GM12878 (cell line): ENCODE results near the gene GOSR2. TPM values are rescaled to one million over a fixed set of nuclear protein-coding genes. Genes with fewer than 3 reads are reported as not detected.

Experiments
- ATAC-seq: fragments of 200-7000 bp; cut with Tn5 transposase; 3 replicates; pipeline ENCODE4 v1.9.1; 2020; ENCODE audit warnings: mild to moderate bottlenecking, moderate library complexity
- BruUV-seq: library from RNA; stranded (reverse); fragments of 400-500 nt; replicated peaks from 2 replicates; lab custom pipeline; 2021; lab: Mats Ljungman, UMichigan
- CTCF ChIA-PET: fragments of 300-600 bp; sonication (Branson Sonifier 250); formaldehyde crosslinking; extraction: SDS; loops from one replicate; lab custom pipeline; 2021; ENCODE audit warnings: inconsistent platforms; lab: Yijun Ruan, JAX
- POLR2A ChIA-PET: fragments of 350-600 bp; formaldehyde crosslinking; extraction: SDS; loops from one replicate; lab custom pipeline; 2021; ENCODE audit warnings: inconsistent platforms; lab: Charles Lee
- RAD21 ChIA-PET: fragments of 300-600 bp; sonication (Branson Sonifier 250); formaldehyde crosslinking; loops from one replicate; lab custom pipeline; 2023; ENCODE audit warnings: antibody characterized with exemption; ENCODE audit not compliant: unreplicated experiment; lab: Charles Lee
- SMC1A ChIA-PET: fragments of 300-600 bp; sonication (Branson Sonifier 250); formaldehyde crosslinking; loops from one replicate; lab custom pipeline; 2023; ENCODE audit not compliant: unreplicated experiment, uncharacterized antibody; lab: Charles Lee
- DNase-seq: peaks from one replicate; pipeline ENCODE4 v3.0.0-alpha.2; 2011; ENCODE audit warnings: low read depth, low spot score
- FAIRE-seq: peaks from 3 replicates; lab custom pipeline; 2011; peaks lifted over from hg19 to GRCh38; lab: Jason Lieb, UNC
- H2AFZ ChIP-seq: 2 replicates; pipeline ENCODE4 v1.6.0; 2011; ENCODE audit warnings: low read depth, low read length, control low read depth; ENCODE audit not compliant: control insufficient read depth
- H3K27ac ChIP-seq: 2 replicates; pipeline ENCODE4 v1.5.1; 2011; ENCODE audit warnings: control low read depth; ENCODE audit not compliant: control insufficient read depth, insufficient read depth
- H3K27me3 ChIP-seq, 2 experiments: replicated peaks in 1 of 2; 2 replicates each; pipeline versions ENCODE4 v1.6.0 to v1.6.1; 2011; ENCODE audit warnings: low read length in 1 of 2; ENCODE audit not compliant: control insufficient read depth in 2 of 2, insufficient read depth in 2 of 2
- H3K36me3 ChIP-seq, 2 experiments: 2 replicates each; pipeline ENCODE4 v1.5.1; 2011; ENCODE audit warnings: low read length in 1 of 2; ENCODE audit not compliant: control insufficient read depth in 2 of 2, insufficient read depth in 2 of 2
- H3K4me1 ChIP-seq: 2 replicates; pipeline ENCODE4 v1.6.1; 2011; ENCODE audit warnings: mild to moderate bottlenecking, low read length, moderate library complexity, mixed read lengths; ENCODE audit not compliant: control insufficient read depth, insufficient read depth
- H3K4me2 ChIP-seq: 2 replicates; pipeline ENCODE4 v1.6.0; 2011; ENCODE audit warnings: control low read depth; ENCODE audit not compliant: control insufficient read depth, insufficient read depth
- H3K4me3 ChIP-seq: fragments of 200-600 bp; sonication (generic); 2 replicates; pipeline ENCODE4 v1.5.1; 2016
- H3K79me2 ChIP-seq: 2 replicates; pipeline ENCODE4 v1.6.0; 2011; ENCODE audit warnings: low read length; ENCODE audit not compliant: control insufficient read depth, insufficient read depth
- H3K9ac ChIP-seq: 2 replicates; pipeline ENCODE4 v1.8.0; 2011; ENCODE audit warnings: low read length, control low read depth, mixed read lengths; ENCODE audit not compliant: control insufficient read depth, insufficient read depth
- H3K9me3 ChIP-seq: replicated peaks from 3 replicates; pipeline ENCODE4 v1.5.1; 2011; ENCODE audit warnings: mild to moderate bottlenecking, low read length; ENCODE audit not compliant: control insufficient read depth, insufficient read depth
- H4K20me1 ChIP-seq: 2 replicates; pipeline ENCODE4 v1.6.0; 2011; ENCODE audit not compliant: control insufficient read depth, insufficient read depth
- ATF7 ChIP-seq: fragments of 450-650 bp; IDR thresholded peaks from 2 replicates; pipeline ENCODE4 v1.6.1; 2016; ENCODE audit warnings: low read depth, mild to moderate bottlenecking
- JUNB ChIP-seq: IDR thresholded peaks from 2 replicates; pipeline ENCODE4 v1.6.1; 2016; ENCODE audit warnings: antibody characterized with exemption, mild to moderate bottlenecking
- RELB ChIP-seq: fragments of 450-650 bp; IDR thresholded peaks from 2 replicates; pipeline ENCODE4 v1.6.1; 2017; ENCODE audit warnings: low read depth, mild to moderate bottlenecking, moderate library complexity
- SMC3 ChIP-seq: IDR thresholded peaks from 2 replicates; pipeline ENCODE4 v1.6.1; 2011; ENCODE audit warnings: low read length, improper control_type of control experiment, borderline replicate concordance
- ZBTB4 ChIP-seq: fragments of 450-650 bp; formaldehyde crosslinking; IDR thresholded peaks from 2 replicates; pipeline ENCODE4 v1.4.0; 2022; ENCODE audit warnings: mild to moderate bottlenecking, moderate library complexity
- WGBS: methylation state at CpG from one replicate; pipeline ENCODE4 v1.1.6; 2016; ENCODE audit warnings: low lambda C conversion rate; ENCODE audit not compliant: insufficient replicate concordance, insufficient coverage; ENCODE audit errors: missing lambda C conversion rate; 5-methylcytosine and 5-hydroxymethylcytosine counted together
- in situ Hi-C: fragments of 300-500 bp; cut with MboI; formaldehyde crosslinking; loops from 9 replicates; pipeline ENCODE4 v1.14.3; 2018; ENCODE audit warnings: mixed read lengths
- intact Hi-C: fragments of 100-400 bp; cut with micrococcal nuclease; formaldehyde crosslinking; loops from one replicate; pipeline ENCODE4 v1.14.2; 2022; ENCODE audit not compliant: unreplicated experiment
- polyA plus RNA-seq, 11 experiments: library from polyadenylated mRNA; depleted of rRNA in 4 of 11; unstranded in 6 of 11; stranded (reverse) in 5 of 11; fragments of >200 nt; fragmentation: Nextera tagmentation in 4 of 11; fragmentation: Illumina TruSeq in 1 of 11; extraction: Ambion mirVana in 4 of 11; extraction: Trizol in 1 of 11; gene quantifications; 1 replicate in 1 of 11; 2 replicates in 10 of 11; pipeline versions ENCODE4 v1.2.1 to v1.2.3, GENCODE V29; 2011 to 2016; ENCODE audit warnings: inconsistent platforms in 2 of 11, missing spikeins in 2 of 11, low read depth in 1 of 11
- total RNA-seq, 4 experiments: library from RNA; depleted of rRNA in 3 of 4; stranded (reverse); fragments of >200 nt in 3 of 4; fragmentation: Illumina TruSeq in 1 of 4; extraction: Trizol in 1 of 4; gene quantifications; 2 replicates each; pipeline versions ENCODE4 v1.2.1 to v1.2.3, GENCODE V29; 2013 to 2021

Gene GOSR2
- total and polyA plus RNA-seq, 10 of the 15 experiments (the other 5 are each of a cell fraction or from before 2014, with no cell fraction given), result 30.1 to 64.5 (median 47.0) TPM

- Histone ChIP-seq H3K27ac (no peak overlapping the region), H3K9ac (no peak overlapping the region), H3K9me3 (no peaks in the 10 kb centered on the region), H2AFZ (no peak overlapping the region), H3K4me2 (no peak overlapping the region), H3K4me1 (no peaks in the 10 kb centered on the region), H3K27me3 (peaks cover 0 to 2% of the 10 kb centered on the region in 2 experiments; a peak in 1 of 4 replicates), H3K4me3 (no peak overlapping the region), H4K20me1 (no peaks in the 10 kb centered on the region), H3K79me2 (no peaks in the 10 kb centered on the region), H3K36me3 (no peaks in the 10 kb centered on the region)
- in situ Hi-C loops (no loop called here), intact Hi-C loops (no loop called here)
- FAIRE-seq (no peak), DNase-seq (no peak), ATAC-seq (no peak)
- BruUV-seq, result no TSS peak
- SMC1A ChIA-PET, result interaction anchor here (0.7 to 1.1 kb wide), 2 partner anchors 11 to 100 kb away, joined by 3 to 4 read pairs; no protein-coding TSS in a partner anchor
- POLR2A ChIA-PET, result no interaction called here
- CTCF ChIA-PET, result no interaction called here
- WGBS, result 38% methylated on average over 13 of the region's 14 CpGs
- TF ChIP-seq RELB (no peak), ZBTB4 (CRISPR knock-in tag) (no peak), SMC3 (no peak), ATF7 (no peak), JUNB (no peak)
- RAD21 ChIA-PET, result no interaction called here
Observed at GRCh38 chr17:46908068-46908737, 14.8 kb upstream of the GOSR2 start.
